ENCODE results near the gene PXYLP1.

Gene PXYLP1

DNA sequence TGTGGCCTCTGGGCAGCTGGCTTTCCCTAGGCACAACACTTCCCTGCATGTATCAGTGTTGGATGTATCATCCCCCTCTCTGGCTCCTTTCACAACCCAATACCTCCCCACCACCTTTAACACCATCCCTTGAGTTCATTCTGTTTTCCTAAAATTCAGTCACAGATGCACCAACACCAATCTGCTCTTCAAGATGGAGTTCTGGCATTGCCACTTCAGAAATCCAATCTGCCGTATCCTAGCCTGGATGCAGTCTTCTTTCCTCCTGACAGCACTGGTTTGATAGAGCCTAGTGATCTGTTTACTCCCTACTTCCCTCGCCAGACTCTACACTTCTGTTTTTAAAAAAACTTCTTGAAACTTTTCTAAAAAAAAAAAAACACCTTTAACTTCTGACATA is 21.7 kb downstream of the PXYLP1 start:
- DNase-seq = no peak

DNA sequence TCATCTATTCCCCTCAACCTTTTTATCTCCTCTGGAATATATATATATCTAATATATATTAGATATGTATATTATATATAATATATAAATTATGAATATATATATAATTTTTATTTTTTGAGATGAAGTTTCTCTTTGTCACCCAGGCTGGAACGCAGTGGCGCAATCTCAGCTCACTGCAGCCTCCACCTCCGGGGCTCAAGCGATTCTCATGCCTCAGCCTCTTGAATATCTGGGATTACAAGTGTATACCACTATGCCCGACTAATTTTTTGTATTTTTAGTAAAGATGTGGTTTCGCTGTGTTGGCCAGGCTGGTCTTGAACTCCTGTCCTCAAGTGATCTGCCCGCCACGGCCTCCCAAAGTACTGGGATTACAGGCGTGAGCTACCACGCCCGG is 22.2 kb downstream of the PXYLP1 start:
- no peak for DNase-seq

DNA sequence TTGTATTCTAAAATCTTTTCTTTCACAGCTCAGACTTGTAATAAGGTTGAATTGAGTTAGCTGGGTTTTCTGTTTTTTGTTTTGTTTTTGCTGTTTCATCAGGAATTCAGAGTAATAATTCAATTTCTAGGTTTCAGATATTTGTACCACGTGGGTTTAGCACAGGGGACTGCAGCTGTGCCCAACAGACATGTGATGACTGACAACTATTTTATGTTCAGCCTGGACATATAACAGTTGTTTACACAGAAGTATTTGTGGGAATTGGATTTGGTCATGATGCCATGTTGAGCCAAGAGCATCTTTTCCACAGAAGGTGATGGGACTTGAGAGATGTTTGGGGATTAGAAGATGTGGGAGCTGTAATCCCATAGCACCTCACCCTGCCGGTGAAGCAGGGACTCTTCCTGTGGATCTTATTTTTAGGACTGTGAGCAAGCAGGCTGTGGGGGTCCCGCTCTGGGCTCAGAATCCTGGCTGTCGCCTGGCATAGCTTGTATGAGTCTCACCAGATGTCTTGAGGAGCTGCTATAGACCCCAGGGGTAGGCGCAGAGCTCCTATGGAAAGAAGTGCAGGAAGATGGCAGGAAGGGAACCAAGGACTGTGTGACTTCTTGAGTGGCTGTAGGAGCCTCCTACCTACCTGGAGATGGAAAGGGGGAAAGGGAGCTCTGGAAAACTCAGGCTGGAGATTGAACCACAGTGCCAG is 23.7 kb downstream of the PXYLP1 start:
- no peak for DNase-seq

DNA sequence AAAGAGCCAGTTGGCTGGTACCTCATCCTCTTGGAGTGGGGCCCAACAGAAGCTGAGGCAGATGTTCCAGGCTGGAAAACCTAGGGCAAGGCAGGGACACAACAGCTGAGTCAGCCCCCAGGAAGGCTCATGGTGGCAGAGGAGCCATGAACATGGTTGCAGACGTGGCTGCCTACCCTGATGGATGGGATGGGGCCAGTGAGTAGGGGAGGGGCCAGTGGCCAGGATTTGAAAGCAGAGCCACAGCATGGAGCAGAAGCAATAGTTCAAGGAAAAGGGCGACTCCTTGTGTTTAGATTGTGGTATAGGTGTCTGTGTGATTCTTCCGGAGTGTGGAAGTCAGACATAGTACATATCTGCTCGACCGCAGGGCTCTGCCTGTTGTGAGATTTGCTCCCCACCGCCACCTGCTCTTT is 24.2 kb downstream of the PXYLP1 start:
- DNase-seq = peak; percentile 64

DNA sequence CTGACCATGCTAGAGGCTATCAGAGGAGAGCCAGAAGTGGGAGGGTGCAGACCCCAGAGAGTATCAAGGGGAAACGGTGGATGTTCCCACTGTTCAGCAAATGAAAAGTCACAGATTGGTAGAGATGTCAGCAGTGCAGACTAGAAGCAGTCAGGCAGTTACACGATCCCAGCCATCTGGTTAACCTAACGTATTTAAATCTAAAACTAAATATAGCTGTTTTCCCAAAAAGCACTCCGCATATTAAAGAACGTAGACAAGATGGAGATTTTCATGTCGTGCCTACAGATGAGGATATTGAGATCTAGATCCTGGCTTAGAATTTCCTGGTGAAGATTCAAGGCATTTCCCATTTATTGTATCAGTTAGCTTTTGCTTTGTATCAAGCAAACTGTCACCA is 25.2 kb downstream of the PXYLP1 start:
- no peak for DNase-seq

DNA sequence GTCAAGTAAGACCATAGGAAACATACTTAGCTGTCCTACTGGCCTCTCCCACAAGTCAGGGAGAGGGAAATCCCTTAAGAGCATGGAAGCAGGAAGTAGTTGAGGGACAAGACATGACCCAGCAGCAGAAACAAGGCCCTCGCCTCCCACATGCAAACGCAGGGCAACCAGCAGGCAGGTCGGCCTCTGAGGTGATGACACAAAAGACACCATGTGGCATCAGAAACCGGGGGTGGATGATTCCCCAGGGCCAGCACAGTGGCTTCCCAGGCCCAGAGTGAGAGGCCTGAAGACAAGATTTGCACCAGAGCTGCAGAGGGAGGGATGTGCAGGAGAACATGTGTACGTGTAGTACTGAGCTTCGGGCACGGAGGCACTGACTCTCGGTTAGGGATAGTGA is 26.3 kb downstream of the PXYLP1 start:
- no peak for DNase-seq

DNA sequence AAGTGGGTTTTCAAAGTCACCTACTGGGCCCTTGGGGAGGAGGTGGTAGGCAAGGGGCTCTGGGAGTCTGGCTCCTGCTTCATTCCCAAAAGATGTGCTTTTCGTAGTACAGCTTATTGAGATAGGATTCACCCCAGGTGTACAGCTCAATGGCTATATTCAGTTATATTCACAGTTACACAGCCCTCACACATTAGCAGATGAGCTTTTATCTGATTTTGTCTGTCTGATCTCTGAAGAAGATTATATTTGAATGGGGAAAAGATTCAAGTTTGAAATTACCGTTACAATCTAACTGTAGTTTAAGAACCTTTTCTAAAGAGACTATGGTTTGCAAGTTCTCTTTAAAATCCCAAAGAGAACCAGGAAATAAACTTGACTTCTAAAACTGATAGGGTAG is 27.3 kb downstream of the PXYLP1 start:
- no peak for DNase-seq

DNA sequence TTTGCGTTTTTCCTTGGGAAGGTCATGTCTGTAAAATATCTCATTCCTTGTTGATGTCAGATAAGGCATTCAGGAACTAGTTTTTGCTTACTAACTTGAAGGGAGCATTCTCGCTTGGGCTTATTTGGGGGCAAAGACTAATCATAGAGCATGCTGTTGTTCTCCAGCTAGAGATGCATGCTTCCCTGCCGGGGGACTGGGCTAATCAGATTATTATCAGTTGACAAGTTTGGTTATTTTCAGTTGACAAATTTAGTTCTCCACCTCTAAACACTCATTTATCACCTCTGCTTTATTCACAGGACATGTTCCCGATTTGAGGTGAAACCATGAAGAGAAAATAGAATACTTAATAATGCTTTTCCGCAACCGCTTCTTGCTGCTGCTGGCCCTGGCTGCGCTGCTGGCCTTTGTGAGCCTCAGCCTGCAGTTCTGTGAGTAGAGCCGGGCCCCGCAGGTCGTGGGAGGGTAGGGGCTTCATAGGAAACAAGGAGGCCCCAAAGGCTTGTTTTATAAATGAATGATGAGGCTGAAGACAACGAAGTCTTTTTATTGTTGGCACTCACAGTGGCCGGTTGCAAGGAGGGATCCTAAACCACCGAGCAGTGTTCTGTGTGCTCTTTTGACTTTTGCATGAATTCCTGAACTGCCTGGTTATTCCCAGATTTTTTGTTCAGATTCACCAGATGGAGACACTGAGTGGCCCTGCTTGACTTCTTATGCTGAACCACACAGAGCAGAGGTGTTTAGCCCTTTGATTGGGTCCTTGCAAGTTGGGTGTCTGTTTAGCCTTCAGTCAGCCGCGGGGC is 28.4 kb downstream of the PXYLP1 start:
- no peak for DNase-seq

DNA sequence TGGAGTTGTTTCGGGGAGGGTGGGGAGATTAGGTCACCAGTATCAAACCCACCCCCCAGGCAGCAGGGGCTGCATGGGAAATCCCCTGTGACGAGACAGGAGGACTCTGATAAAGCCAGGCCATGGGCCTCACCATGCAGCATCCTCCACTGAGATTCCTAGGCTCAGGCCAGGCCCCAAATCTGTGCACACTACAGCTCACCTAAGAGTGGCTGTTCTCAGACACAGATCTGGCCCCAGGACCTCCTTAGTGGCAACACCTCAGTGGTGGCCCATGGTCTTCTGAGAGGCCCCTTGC is 29.0 kb downstream of the PXYLP1 start:
- no peak for DNase-seq

DNA sequence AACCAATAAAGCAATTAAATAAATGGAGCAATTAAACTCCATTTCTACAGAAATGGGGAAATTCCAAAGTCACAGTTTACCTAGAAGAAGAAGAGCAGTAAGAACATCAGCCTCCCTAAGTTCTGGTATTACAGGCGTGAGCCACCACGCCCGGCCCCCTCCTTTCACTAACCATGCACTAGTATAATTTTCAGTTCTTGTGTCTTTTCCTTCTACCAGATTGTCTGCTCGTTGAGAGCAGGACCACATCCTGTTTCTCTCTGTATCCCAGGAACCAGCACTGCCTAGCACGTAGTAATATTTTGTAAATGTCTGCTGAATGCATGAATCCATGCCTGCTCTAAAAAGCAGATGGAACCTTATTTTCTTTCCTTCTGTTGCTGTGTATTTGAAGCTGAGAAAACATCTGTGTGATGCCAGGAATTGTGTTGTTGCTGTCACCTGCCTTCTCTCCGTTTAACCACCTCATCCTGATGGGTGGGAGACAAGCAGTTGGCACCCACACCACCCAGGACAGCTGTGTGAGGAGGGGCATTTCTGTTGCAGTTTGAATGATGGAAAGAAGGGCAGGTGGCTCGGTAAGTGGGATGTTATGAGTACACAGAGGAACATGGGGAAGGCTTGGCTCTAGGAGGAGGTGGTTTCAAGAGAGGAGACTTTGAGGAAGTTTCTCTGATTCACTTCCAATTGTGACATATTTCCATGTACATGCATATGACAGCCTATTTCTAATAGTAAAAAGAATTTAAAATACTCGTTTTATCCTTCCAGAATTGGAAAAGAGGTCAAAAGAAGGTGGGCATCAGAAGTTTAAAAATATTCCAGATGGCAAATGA is 30.1 kb downstream of the PXYLP1 start:
- peak; percentile 18 for DNase-seq

DNA sequence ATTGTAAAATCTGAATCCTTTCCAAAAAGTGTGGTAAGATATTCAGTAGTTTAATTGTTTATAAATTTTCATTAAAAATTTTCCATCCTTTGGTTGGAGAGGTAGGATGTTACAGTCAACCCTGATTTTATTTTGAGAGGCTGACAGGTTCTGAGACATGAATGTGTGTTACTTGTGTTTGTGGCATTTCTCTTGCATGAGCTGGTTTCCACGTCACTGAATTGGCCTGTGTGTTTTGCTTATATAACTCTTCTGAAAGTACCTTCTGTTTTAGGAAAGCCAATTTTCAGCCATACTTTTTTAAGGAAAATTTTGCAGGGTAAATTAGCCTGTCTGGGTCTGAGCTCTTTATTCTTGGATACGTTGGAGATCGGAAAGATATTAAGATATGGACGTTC is 30.7 kb downstream of the PXYLP1 start:
- no peak for DNase-seq

DNA sequence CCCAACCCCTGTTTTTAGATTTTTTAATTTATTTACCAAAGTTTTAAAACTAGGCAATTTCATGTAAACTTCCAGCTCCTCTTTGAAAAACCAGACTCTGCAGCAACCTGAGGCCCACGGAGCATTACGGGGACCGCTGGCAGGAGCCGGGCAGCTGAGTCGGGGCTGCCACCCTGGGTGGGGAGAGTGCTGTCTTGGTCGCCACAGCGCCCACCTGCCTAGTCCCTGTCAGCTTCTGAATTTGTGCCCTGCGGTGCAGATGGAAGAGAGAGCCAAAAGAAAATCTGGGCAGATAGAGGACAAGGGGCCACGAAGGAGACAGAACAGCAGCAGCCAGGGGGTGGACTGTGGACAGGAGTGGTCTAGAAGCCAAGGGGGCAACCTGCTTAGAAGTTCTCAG is 34.6 kb downstream of the PXYLP1 start:
- DNase-seq = peak; percentile 11

DNA sequence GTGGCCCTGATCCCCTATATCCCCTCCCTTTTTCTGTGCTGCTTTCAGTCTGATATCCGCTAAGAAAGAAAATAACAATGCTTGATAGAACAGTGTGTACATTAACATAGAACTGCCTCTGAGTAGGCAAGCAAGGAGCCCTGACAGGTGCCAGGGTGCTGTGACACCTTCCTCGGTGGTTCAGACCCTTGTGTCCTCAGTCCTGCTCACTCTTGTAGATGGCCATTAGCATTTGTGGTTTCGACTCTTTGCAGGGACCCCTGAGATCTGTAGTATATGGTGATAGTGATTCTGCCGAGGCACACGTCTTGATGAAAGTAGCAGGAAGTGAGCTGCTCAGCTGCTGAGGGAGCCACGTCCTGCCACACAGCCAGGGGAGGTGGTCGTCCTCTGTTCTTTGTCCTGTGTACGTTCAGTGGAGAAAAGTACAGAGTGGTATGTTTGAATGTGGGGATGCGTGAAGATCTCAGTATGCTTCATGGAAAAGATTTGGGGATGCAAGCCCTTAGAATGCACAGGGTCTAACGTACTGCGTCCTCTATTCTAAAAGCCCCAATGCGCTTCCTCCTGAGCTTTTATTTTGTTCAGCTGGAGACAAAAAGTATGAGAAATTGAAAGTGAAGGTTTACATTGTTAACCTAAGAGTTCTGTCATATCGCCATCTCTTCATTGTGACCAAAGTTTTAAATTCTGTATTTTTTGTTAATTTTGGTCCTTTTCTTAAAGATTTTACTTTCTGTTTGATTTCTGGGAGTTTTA is 35.4 kb downstream of the PXYLP1 start:
- peak; percentile 73 for DNase-seq

DNA sequence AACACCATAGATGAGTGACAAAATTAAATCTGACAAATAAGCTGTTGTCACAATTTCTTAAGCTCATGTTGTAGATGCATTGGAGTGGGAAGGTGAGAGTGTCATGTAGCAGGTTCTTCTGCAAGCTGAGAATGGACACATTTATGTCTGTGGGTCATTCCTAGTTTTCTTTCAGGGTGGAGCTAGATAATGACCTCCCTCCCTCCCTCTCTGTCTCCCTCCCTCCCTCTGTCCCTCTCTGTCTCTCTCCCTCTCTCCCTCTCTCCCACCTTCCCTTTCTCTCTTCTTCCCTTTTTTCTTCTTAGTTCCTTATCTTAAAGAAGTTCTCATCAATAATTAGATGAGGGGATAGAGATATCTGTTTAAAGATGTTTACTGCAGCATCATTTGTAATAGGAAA is 36.0 kb downstream of the PXYLP1 start:
- no peak for DNase-seq

DNA sequence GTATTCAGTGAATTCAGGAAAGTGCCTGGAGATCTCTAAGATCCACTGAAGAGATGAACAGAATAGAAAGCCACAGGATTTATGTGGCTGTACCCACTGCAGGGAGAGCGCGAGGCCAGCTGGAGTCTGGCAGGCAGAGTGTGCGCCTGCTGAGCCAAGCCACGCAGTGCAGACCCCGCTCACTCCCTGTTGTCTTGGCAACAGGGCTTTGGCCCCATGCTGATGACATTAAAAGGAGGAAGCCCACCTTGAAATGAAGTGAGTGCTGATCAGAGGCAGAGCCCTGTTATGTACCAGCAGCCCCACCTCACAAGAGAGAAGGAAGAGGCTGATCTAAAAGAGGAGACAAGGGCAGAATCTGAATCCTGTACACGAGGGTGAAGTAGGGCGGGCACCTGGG is 36.7 kb downstream of the PXYLP1 start:
- no peak for DNase-seq

DNA sequence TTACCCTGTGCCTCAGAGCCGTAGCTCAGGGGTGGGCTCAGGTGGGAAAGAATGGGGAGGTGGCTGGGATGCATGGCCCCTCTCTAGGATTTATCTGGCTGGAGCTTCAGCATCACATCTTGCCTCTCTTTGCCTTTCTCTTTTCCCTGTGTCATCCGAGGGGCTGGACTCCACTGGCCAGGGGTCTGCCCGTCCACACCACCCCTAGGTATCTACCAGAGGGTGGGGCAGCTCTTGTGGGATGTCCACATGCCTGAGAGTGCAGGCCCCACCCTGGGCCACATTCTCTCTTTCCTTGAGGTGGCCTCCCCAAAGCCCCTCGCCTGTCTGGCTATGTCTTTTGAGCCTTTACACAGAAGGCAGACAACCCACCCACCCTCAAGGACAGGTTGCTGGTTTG is 37.2 kb downstream of the PXYLP1 start:
- no peak for DNase-seq

DNA sequence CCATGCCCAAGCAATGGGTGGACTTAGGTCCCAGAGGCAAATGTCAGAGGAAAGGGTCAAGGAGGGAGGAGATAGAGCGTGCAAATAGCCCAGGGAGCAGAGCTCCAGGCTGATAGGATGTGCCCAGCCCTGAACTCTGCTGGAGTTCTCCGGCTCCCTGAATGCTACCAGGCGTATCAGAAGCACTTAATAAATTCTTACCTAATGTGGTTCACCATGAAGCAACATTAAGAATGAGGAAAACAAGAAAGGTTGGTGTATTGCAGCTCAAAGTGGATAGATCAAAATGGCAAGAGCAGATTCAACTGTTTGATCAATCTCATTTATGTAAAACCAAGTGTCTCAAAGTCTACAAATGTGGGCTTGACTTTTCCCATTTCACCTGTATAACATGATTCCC is 38.3 kb downstream of the PXYLP1 start:
- no peak for DNase-seq

DNA sequence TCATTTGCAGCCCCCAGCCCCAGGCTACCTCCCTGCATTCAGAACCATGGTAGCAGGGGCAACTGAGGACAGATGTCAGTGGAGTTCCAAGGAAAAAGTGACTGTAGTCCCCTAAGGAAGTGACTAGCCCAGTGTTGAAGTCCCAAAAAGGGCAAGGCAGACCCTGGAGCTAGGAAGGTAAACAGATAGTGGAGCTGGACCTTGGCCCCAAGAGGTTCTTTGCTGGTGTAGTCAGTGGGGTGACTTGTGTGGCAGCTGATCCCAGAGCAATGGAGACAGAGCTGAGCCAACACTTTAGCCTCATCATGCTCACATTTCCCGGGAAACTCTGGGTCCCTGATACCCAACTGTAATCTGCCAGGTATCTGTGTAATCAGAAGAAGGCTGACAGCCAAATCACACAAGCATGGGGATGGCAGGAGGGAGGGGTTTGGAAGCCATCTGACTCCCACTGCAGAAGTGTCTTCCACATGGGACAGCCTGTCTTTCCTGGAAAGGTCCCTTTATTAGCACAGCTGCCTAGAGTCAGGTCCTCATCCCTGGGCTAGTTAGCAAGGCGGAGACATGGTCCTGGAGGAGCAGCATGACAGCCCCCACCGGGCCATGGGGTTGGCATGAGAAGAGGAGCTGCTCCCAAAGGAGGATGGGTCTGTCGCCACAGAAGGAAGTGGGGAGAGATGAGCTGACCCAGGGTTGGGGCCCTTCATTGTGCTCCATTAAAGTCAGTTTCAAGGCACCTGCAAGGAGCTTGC is 39.8 kb downstream of the PXYLP1 start:
- no peak for DNase-seq

DNA sequence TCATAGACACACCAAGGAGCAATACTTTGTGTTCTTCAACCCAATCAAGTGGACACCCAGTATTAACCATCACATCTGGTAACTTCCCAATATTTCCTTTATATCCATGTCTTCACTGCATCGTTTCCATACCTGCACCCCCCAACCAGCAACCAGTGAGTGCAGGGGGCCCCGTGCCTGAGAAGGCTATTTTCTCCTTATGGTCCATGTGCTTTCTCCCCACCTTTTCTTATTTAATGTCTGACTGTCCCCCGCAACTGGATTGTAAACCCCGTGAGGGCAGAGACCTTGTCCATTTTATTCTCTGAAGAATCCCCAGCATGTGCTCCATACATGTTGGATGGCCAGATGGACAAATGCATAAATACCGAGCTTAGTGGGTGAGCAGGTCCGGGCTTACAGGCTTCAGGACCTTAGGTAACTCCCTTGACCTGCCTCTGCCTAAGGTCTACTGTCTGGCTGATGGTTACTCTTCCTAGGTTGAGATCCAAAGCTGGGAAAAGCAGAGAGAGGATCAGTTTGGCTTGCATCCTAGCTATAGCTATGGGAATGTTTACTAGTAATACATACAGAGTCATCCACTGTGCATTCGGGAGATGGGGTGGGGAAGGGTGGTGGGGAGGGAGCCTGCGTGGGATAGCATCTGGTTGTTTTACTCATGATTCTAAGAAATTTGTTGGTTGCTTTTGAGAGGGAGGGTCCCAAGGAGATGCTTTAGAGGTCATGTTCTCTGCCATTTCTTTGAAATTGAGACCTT is 41.5 kb downstream of the PXYLP1 start:
- DNase-seq = no peak

DNA sequence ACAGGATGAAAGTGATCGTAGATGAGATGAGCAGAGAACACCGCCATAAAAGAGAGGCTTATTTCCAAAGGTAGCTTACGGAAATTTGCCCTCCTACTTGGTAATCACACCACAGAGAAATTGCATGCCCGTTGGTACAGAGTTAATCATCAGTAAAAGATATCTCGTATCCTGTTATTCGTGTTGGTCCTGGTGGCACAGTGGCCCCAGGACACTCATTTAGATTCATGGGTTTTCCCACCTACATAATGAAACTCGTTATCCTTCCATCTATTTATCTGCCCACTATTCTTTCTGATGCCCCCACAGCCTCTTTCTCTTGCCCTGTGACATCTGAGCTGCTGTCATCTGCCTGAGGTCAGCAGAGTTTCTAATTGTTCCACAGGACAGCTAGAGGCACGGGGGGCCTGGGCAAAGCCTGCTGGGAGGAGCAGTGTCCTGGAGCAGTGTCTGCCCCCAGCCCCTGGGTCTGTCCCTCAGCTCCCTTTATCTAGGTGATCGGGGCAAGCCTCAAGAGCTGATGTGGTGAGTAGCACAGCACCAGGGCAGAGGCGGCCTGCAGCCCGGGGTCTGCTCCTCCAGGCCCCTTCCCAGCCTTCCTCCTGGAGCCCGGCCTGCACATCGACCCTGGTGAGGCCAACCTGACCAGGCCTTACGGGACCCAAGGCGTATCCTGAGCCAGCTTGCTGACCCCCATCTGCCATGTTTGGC is 42.2 kb downstream of the PXYLP1 start:
- DNase-seq = no peak
